Esophagus muscularis mucosa (tissue), 4 donors: Measurements from ENCODE around the gene VILL. TPM values are rescaled to one million over a fixed set of nuclear protein-coding genes. Genes with fewer than 3 reads are reported as not detected.
A peak's percentile ranks its signal among the peaks of the same experiment; 100 is the strongest.

Experiments used
- DNase-seq: peaks from one replicate; pipeline ENCODE4 v3.0.0-alpha.2; 2017; ENCODE audit errors: extremely low spot score
- H3K27ac ChIP-seq, 4 donors: fragments of 200-600 bp; sonication (generic); replicated peaks in 1 of 4; 1 replicate in 3 of 4; 2 replicates in 1 of 4; pipeline ENCODE4 v1.5.1; 2016 to 2019; ENCODE audit warnings: mild to moderate bottlenecking in 1 of 4
- H3K27me3 ChIP-seq, 4 donors: fragments of 200-600 bp; sonication (generic); one replicate each; pipeline versions ENCODE4 v1.5.1 to v1.6.0; 2016 to 2019
- H3K36me3 ChIP-seq, 4 donors: fragments of 200-600 bp; sonication (generic); one replicate each; pipeline ENCODE4 v1.5.1; 2016 to 2019
- H3K4me1 ChIP-seq, 4 donors: fragments of 200-600 bp; sonication (generic); one replicate each; pipeline ENCODE4 v1.5.1; 2016 to 2019
- H3K4me3 ChIP-seq, 4 donors: fragments of 200-600 bp; sonication (generic); 1 replicate in 2 of 4; 2 replicates in 2 of 4; pipeline ENCODE4 v1.5.1; 2016 to 2019; ENCODE audit warnings: mild to moderate bottlenecking in 4 of 4, moderate library complexity in 1 of 4
- H3K9me3 ChIP-seq, 4 donors: fragments of 200-600 bp; sonication (generic); 1 replicate in 3 of 4; 2 replicates in 1 of 4; pipeline ENCODE4 v1.5.1; 2016 to 2019
- EP300 ChIP-seq: sonication (generic); formaldehyde crosslinking; IDR thresholded peaks from one replicate; pipeline ENCODE4 v1.6.1; 2017; ENCODE audit warnings: antibody characterized with exemption
- POLR2A ChIP-seq: fragments of 450-650 bp; IDR thresholded peaks from one replicate; pipeline ENCODE4 v1.6.1; 2017; ENCODE audit warnings: antibody characterized with exemption, moderate library complexity, mild to moderate bottlenecking, low read depth
- POLR2AphosphoS5 ChIP-seq, 2 donors: sonication (generic); formaldehyde crosslinking; IDR thresholded peaks; one replicate each; pipeline ENCODE4 v1.6.1; 2017; ENCODE audit warnings: antibody characterized with exemption in 2 of 2
- WGBS: methylation state at CpG from one replicate; pipeline ENCODE4 v1.1.5; 2018; 5-methylcytosine and 5-hydroxymethylcytosine counted together
- intact Hi-C: fragments of 100-400 bp; cut with DNase I; formaldehyde crosslinking; loops from one replicate; pipeline ENCODE4 v1.15.1; 2023
- total RNA-seq, 4 donors: library from RNA; depleted of rRNA; stranded (reverse); fragments of >200 nt; gene quantifications; one replicate each; pipeline versions ENCODE4 v1.1.0 to v1.2.1, GENCODE V29; 2016
- TF ChIP-seq, protein P1 (sequence below), 3 experiments: fragments of 200-600 bp in 2 of 3; fragments of 450-650 bp in 1 of 3; sonication (generic) in 2 of 3; IDR thresholded peaks; one replicate each; pipeline ENCODE4 v1.5.1; 2017 to 2019; ENCODE audit warnings: antibody characterized with exemption in 3 of 3, mild to moderate bottlenecking in 2 of 3, moderate library complexity in 1 of 3

The VILL gene
- total RNA-seq, 4 donors from 2014 or later = 3.2 to 5.1 (median 4.4) TPM

DNA sequence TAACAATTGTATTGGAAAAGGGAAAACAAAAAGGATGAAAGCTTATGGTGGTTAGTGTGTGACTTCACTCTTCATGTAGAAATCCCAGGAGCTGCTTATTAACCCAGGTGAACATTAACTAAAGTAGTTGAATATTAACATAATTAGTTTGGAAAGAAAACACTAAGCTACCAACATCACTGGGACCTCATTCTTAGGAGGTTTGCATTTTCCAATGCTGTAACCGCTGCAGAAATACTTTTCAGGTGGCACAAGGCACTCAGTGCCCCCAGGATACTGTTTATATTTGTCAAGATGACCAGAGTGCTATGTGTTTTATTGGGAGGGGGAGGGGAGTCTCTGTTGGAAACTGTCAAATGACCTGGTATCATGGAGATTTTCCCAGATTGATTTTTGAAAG lies 25.9 kb upstream of the VILL start:
- Histone ChIP-seq H3K27me3 (no peaks in the 10 kb centered on the region), H3K4me3 (no peak overlapping the region), H3K27ac (no peak overlapping the region), H3K36me3 (peaks cover 0 to 21% (median 7%) of the 10 kb centered on the region in 4 donors), H3K9me3 (no peaks in the 10 kb centered on the region), H3K4me1 (peaks cover 35 to 48% (median 41%) of the 10 kb centered on the region in 4 donors)
- intact Hi-C loops = no loop called here
- 91% methylated on average over 1 of the region's 1 CpG for WGBS
- DNase-seq = no peak
- no peak for TF ChIP-seq EP300
- TF ChIP-seq, protein P1, sequence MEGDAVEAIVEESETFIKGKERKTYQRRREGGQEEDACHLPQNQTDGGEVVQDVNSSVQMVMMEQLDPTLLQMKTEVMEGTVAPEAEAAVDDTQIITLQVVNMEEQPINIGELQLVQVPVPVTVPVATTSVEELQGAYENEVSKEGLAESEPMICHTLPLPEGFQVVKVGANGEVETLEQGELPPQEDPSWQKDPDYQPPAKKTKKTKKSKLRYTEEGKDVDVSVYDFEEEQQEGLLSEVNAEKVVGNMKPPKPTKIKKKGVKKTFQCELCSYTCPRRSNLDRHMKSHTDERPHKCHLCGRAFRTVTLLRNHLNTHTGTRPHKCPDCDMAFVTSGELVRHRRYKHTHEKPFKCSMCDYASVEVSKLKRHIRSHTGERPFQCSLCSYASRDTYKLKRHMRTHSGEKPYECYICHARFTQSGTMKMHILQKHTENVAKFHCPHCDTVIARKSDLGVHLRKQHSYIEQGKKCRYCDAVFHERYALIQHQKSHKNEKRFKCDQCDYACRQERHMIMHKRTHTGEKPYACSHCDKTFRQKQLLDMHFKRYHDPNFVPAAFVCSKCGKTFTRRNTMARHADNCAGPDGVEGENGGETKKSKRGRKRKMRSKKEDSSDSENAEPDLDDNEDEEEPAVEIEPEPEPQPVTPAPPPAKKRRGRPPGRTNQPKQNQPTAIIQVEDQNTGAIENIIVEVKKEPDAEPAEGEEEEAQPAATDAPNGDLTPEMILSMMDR (IDR thresholded peaks at IDR 0.05) = no peak
- TF ChIP-seq POLR2A = no peak
- TF ChIP-seq POLR2AphosphoS5 (IDR thresholded peaks at IDR 0.05) = no peak

DNA sequence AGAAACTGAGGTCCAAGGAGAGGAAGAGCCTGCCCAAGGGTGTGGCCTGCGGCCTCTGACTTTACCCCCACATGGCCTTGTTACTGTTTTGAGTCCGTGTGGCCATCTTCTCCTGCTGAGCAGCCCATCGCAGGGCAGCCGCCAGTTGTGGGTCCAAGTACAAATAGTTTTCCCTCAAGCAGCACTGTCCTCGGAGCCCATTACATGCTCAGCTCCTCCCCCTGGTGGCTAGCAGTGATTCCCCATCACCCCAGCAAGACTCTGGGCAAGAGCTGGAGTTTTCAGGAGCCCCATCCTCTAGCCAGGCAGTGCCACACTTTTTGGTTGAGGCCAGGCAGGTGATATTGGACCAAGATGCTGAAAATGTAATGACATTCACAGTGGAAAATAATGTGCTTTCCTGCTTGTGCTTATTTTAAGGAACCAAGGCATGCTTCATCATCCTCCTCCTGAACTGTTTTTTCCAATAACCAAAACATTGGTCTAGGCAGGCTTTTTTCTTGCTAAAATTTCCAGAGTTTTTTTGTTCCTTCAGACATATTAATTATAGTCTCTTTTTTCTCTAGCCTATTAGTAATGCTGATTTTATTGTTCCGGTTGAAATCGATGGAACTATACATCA lies 23.2 kb upstream of the VILL start:
- intact Hi-C loops = loop anchor here (2.0 kb wide), 1 partner anchor 111 kb away; no protein-coding TSS in a partner anchor
- no peak overlapping the region for H3K4me3 ChIP-seq
- WGBS = 39% methylated on average over 7 of the region's 7 CpGs
- peaks cover 29 to 34% (median 31%) of the 10 kb centered on the region in 4 donors for H3K4me1 ChIP-seq
- no peaks in the 10 kb centered on the region for H3K27me3 ChIP-seq
- peaks cover 7 to 43% (median 18%) of the 10 kb centered on the region in 4 donors for H3K36me3 ChIP-seq
- TF ChIP-seq EP300 (no peak), POLR2A (no peak), POLR2AphosphoS5 (IDR thresholded peaks at IDR 0.05) (peak in 1 of 2 donors; percentile 29)
- TF ChIP-seq, protein P1 (IDR thresholded peaks at IDR 0.05) = peak; percentile 82 to 88 (median 82)
- no peak for DNase-seq
- no peaks in the 10 kb centered on the region for H3K9me3 ChIP-seq
- H3K27ac ChIP-seq = no peak overlapping the region

DNA sequence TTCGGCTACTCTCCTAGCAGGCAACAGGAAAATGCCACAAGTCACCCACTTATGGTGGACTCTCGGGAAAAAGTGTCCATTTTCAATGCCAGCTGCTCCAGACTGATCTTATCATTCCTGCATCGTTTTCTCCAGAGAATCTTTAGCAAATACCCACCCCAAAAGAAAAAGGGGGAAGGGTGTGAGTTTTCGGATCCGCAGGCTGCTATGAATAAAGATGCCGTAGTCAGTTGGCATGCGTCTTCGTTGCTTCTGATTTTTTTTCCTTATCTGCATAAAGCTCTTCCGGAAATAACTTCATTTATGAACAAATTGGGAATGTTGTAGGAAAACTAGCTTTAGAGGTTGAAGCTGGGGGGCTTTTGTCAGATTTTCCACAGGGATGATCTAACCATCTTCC lies 22.4 kb upstream of the VILL start:
- WGBS = 91% methylated on average over 9 of the region's 9 CpGs
- intact Hi-C loops = no loop called here
- peaks cover 21 to 27% (median 24%) of the 10 kb centered on the region in 4 donors for H3K4me1 ChIP-seq

DNA sequence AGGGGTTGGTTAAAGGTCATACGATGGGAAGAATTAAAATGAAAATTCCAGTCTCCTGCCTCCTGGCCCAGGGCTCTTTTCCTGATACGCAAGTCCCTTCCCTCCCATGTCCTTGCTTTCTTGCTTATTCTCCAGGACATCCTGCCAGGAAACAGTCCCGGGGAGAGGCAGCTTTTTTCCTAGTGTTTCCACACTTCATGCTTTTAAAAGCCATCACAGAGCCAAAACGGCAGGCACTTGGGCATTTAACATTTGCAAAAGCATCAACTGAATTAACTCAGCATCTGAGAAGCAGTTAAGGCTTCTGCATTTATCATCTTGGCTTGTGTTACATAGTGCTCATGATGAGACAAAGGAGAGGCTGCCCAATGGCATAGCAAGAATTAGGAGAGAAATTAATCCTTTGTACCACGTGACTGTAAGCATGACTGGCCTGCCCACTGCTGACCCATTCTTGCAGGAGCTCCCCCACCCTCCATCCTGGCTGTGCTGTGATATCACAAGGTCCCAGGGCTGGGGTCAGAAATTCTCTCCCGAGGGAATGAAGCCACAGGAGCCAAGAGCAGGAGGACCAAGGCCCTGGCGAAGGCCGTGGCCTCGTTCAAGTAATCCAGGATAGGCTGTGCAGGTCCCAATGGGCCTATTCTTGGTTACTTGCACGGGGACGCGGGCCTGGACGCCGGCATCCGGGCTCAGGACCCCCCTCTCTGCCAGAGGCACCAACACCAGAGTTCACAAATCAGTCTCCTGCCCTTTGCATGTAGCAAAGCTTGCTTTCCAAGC lies 21.6 kb upstream of the VILL start:
- intact Hi-C loops = no loop called here

More for the DNA sequence above, 22.4 kb upstream of the VILL start:
- no peak for DNase-seq
- no peak overlapping the region for H3K27ac ChIP-seq
- H3K4me3 ChIP-seq = no peak overlapping the region
- no peaks in the 10 kb centered on the region for H3K9me3 ChIP-seq
- peaks cover 7 to 51% (median 22%) of the 10 kb centered on the region in 4 donors for H3K36me3 ChIP-seq
- H3K27me3 ChIP-seq = no peaks in the 10 kb centered on the region
- TF ChIP-seq POLR2AphosphoS5 (IDR thresholded peaks at IDR 0.05) (no peak), EP300 (no peak), POLR2A (no peak)
- TF ChIP-seq, protein P1 (IDR thresholded peaks at IDR 0.05) = no peak

More for the DNA sequence above, 21.6 kb upstream of the VILL start:
- Histone ChIP-seq H3K27ac (no peak overlapping the region), H3K9me3 (no peaks in the 10 kb centered on the region), H3K36me3 (peaks cover 7 to 58% (median 23%) of the 10 kb centered on the region in 4 donors), H3K4me1 (peaks cover 16 to 27% (median 23%) of the 10 kb centered on the region in 4 donors), H3K4me3 (no peak overlapping the region), H3K27me3 (no peaks in the 10 kb centered on the region)
- DNase-seq = no peak
- TF ChIP-seq EP300 = no peak
- TF ChIP-seq, protein P1 (IDR thresholded peaks at IDR 0.05) = no peak
- no peak for TF ChIP-seq POLR2A
- TF ChIP-seq POLR2AphosphoS5 (IDR thresholded peaks at IDR 0.05) = no peak
- 67% methylated on average over 5 of the region's 15 CpGs for WGBS
